Neural cell (in vitro differentiated cells): ENCODE data around the gene GGCT. TPM values are rescaled to one million over a fixed set of nuclear protein-coding genes. Genes with fewer than 3 reads are reported as not detected.

Source experiments
- H2AFZ ChIP-seq: fragments of 200-600, 300-800 bp; sonication (generic), shearing (Covaris generic); 2 replicates; pipeline ENCODE4 v1.6.0; 2014; ENCODE audit warnings: low read depth, mild to moderate bottlenecking, antibody characterized with exemption, low read length, moderate library complexity
- H3F3A ChIP-seq: fragments of 200-600 bp; shearing (Covaris generic); 2 replicates; pipeline ENCODE4 v1.6.1; 2016; ENCODE audit warnings: mild to moderate bottlenecking, moderate library complexity, mixed read lengths, antibody characterized with exemption, low read length; ENCODE audit not compliant: insufficient read depth, poor library complexity, severe bottlenecking
- H3K27ac ChIP-seq: fragments of 200-600, 300-800 bp; sonication (generic), shearing (Covaris generic); 2 replicates; pipeline ENCODE4 v1.5.1; 2014; ENCODE audit warnings: mild to moderate bottlenecking, low read length, moderate library complexity
- H3K27me3 ChIP-seq: fragments of 300-800, 200-600 bp; sonication (generic), shearing (Covaris generic); 2 replicates; pipeline ENCODE4 v1.6.0; 2014; ENCODE audit warnings: mild to moderate bottlenecking, low read depth, low read length, moderate library complexity; ENCODE audit not compliant: insufficient read depth
- H3K36me3 ChIP-seq: fragments of 300-800, 200-600 bp; sonication (generic), shearing (Covaris generic); 2 replicates; pipeline ENCODE4 v1.5.1; 2014; ENCODE audit warnings: mild to moderate bottlenecking, antibody characterized with exemption, low read length, moderate library complexity; ENCODE audit not compliant: insufficient read depth
- H3K4me2 ChIP-seq: fragments of 300-800, 200-600 bp; sonication (generic), shearing (Covaris generic); 2 replicates; pipeline ENCODE4 v1.6.0; 2014; ENCODE audit warnings: mild to moderate bottlenecking, low read length
- H3K4me3 ChIP-seq: fragments of 300-800, 200-600 bp; sonication (generic), shearing (Covaris generic); 2 replicates; pipeline ENCODE4 v1.5.1; 2014; ENCODE audit warnings: mild to moderate bottlenecking, low read length, moderate library complexity
- H3K79me2 ChIP-seq: fragments of 200-600 bp; shearing (Covaris generic); replicated peaks from 2 replicates; pipeline ENCODE4 v1.6.0; 2014; ENCODE audit warnings: mild to moderate bottlenecking, low read length, moderate library complexity; ENCODE audit not compliant: insufficient read depth
- H3K9ac ChIP-seq: fragments of 300-800, 200-600 bp; sonication (generic), shearing (Covaris generic); 2 replicates; pipeline ENCODE4 v1.6.1; 2016; ENCODE audit warnings: mild to moderate bottlenecking, low read length, mixed read lengths
- H3K9me2 ChIP-seq: fragments of 200-600 bp; shearing (Covaris generic); 2 replicates; pipeline ENCODE4 v1.6.1; 2016; ENCODE audit warnings: mild to moderate bottlenecking, low read length, mixed read lengths; ENCODE audit not compliant: insufficient read depth
- H3K9me3 ChIP-seq: fragments of 200-600, 300-800 bp; sonication (generic), shearing (Covaris generic); 2 replicates; pipeline ENCODE4 v1.6.1; 2016; ENCODE audit warnings: mild to moderate bottlenecking, mixed run types, low read length, moderate library complexity, mixed read lengths
- H4K20me1 ChIP-seq: fragments of 200-600 bp; shearing (Covaris generic); 2 replicates; pipeline ENCODE4 v1.6.1; 2016; ENCODE audit warnings: mild to moderate bottlenecking, mixed run types; ENCODE audit not compliant: insufficient read depth
- CTCF ChIP-seq: fragments of 450-650 bp; IDR thresholded peaks from 2 replicates; pipeline ENCODE4 v1.5.1; 2014; ENCODE audit warnings: antibody characterized with exemption, mild to moderate bottlenecking, moderate library complexity; ENCODE audit not compliant: poor library complexity, severe bottlenecking
- EP300 ChIP-seq: fragments of 450-650 bp; conservative IDR thresholded peaks from 2 replicates; pipeline ENCODE4 v1.6.1; 2014; ENCODE audit warnings: antibody characterized with exemption, mild to moderate bottlenecking, moderate library complexity; ENCODE audit not compliant: poor library complexity, severe bottlenecking
- EZH2 ChIP-seq: fragments of 200-600, 300-800 bp; shearing (Covaris generic), sonication (generic); IDR thresholded peaks from 2 replicates; pipeline ENCODE4 v1.6.1; 2014; ENCODE audit warnings: antibody characterized with exemption, low read length, borderline replicate concordance, mild to moderate bottlenecking; ENCODE audit not compliant: insufficient read depth, poor library complexity, severe bottlenecking
- MXI1 ChIP-seq: fragments of 450-650 bp; conservative IDR thresholded peaks from 2 replicates; pipeline ENCODE4 v1.6.1; 2014; ENCODE audit warnings: antibody characterized with exemption, mild to moderate bottlenecking; ENCODE audit not compliant: poor library complexity, severe bottlenecking
- POLR2AphosphoS5 ChIP-seq: IDR thresholded peaks from 2 replicates; pipeline ENCODE4 v1.6.1; 2012
- RAD21 ChIP-seq: fragments of 450-650 bp; conservative IDR thresholded peaks from 2 replicates; pipeline ENCODE4 v1.6.1; 2014; ENCODE audit warnings: antibody characterized with exemption, mild to moderate bottlenecking, moderate library complexity
- REST ChIP-seq: IDR thresholded peaks from 2 replicates; pipeline ENCODE4 v1.6.1; 2012; ENCODE audit warnings: borderline replicate concordance
- SMC3 ChIP-seq: fragments of 450-650 bp; conservative IDR thresholded peaks from 2 replicates; pipeline ENCODE4 v1.6.1; 2014; ENCODE audit warnings: antibody characterized with exemption, mild to moderate bottlenecking, moderate library complexity; ENCODE audit not compliant: poor library complexity
- TAF1 ChIP-seq: IDR thresholded peaks from 2 replicates; pipeline ENCODE4 v1.6.1; 2012; ENCODE audit warnings: low read depth
- polyA plus RNA-seq: library from polyadenylated mRNA; depleted of rRNA; stranded (reverse); fragments of >200 nt; gene quantifications from 2 replicates; pipeline ENCODE4 v1.2.3, GENCODE V29; 2014

The GGCT gene
- polyA plus RNA-seq, 1 donor from 2014 or later, result 39.8 TPM

- Histone ChIP-seq H3K36me3 (no peaks in the 10 kb centered on the region), H2AFZ (no peak overlapping the region), H3K79me2 (no peaks in the 10 kb centered on the region), H3K9me2 (no peaks in the 10 kb centered on the region), H3F3A (no peaks in the 10 kb centered on the region), H3K9ac (no peak overlapping the region), H3K4me3 (no peak overlapping the region), H3K4me2 (no peak overlapping the region), H3K27me3 (no peaks in the 10 kb centered on the region), H4K20me1 (no peaks in the 10 kb centered on the region), H3K27ac (no peak overlapping the region), H3K9me3 (no peaks in the 10 kb centered on the region)
- TF ChIP-seq MXI1 (no peak), POLR2AphosphoS5 (no peak), EZH2 (no peak), RAD21 (no peak), REST (no peak), EP300 (no peak), SMC3 (no peak), TAF1 (no peak), CTCF (no peak)
Measured at GRCh38 chr7:30452280-30452930, 52.2 kb downstream of the GGCT start.

- Histone ChIP-seq H3K27ac (no peak overlapping the region), H3K9ac (no peak overlapping the region), H3K36me3 (no peaks in the 10 kb centered on the region), H2AFZ (no peak overlapping the region), H3K9me3 (no peaks in the 10 kb centered on the region), H3K9me2 (no peaks in the 10 kb centered on the region), H3F3A (no peaks in the 10 kb centered on the region), H3K4me2 (no peak overlapping the region), H3K27me3 (no peaks in the 10 kb centered on the region), H4K20me1 (no peaks in the 10 kb centered on the region), H3K79me2 (no peaks in the 10 kb centered on the region), H3K4me3 (no peak overlapping the region)
- no peak for TF ChIP-seq TAF1
- TF ChIP-seq REST, result no peak
- TF ChIP-seq POLR2AphosphoS5, result no peak
- TF ChIP-seq MXI1, result no peak
- TF ChIP-seq SMC3, result no peak
- TF ChIP-seq CTCF, result no peak
- TF ChIP-seq RAD21, result no peak
- TF ChIP-seq EZH2, result no peak
- no peak for TF ChIP-seq EP300
Measured at GRCh38 chr7:30451539-30452279, 52.9 kb downstream of the GGCT start.
